Stimulated activated CD4-positive, alpha-beta T cell treated with anti-CD3 and anti-CD28 coated beads, Interleukin-12 subunit alpha, Interleukin-12 subunit beta, amount 100 ng/mL, for 48 hours (primary cell): ENCODE results near the gene OTUB2.

Experiments
- DNase-seq, 3 donors: peaks; one replicate each; pipeline ENCODE4 v3.0.0-alpha.2; 2020; ENCODE audit warnings: low read depth in 2 of 3, low spot score in 1 of 3

OTUB2 gene

GRCh38 chr14:94026173-94026888 lies at the start of gene OTUB2:
Gene OTUB2, plus strand, starts transcription at chr14:94026340. Its CDS starts 198 bp downstream, at chr14:94026538.
- DNase-seq, result peak; percentile 91 to 98 (median 96)

- DNase-seq, result no peak
Measured at GRCh38 chr14:93976477-93977057, 49.6 kb upstream of the OTUB2 start, which contains the start of gene ASB2. Gene ASB2, minus strand, starts transcription at chr14:93976570. Its CDS starts 12,031 bp downstream, at chr14:93964539.

- DNase-seq, result no peak
Measured at GRCh38 chr14:93977171-93977570, 49.0 kb upstream of the OTUB2 start.

GRCh38 chr14:93977790-93978581 lies 48.2 kb upstream of the OTUB2 start:
- DNase-seq, result peak in 2 of 3 donors; percentile 68 to 70

- no peak for DNase-seq
Measured at GRCh38 chr14:93978735-93979134, 47.4 kb upstream of the OTUB2 start.

GRCh38 chr14:93980456-93981201 lies 45.5 kb upstream of the OTUB2 start:
- no peak for DNase-seq

- no peak for DNase-seq
Measured at GRCh38 chr14:93981316-93982229, 44.6 kb upstream of the OTUB2 start.

GRCh38 chr14:93982230-93983007 lies 43.7 kb upstream of the OTUB2 start:
- DNase-seq, result no peak

GRCh38 chr14:93984070-93984469 lies 42.1 kb upstream of the OTUB2 start:
- DNase-seq, result no peak

- no peak for DNase-seq
Measured at GRCh38 chr14:93984987-93985410, 41.1 kb upstream of the OTUB2 start.

- DNase-seq, result no peak
Measured at GRCh38 chr14:93986955-93987354, 39.2 kb upstream of the OTUB2 start.

- DNase-seq, result no peak
Measured at GRCh38 chr14:93987376-93987775, 38.8 kb upstream of the OTUB2 start.

GRCh38 chr14:93987815-93988476 lies 38.2 kb upstream of the OTUB2 start:
- no peak for DNase-seq

GRCh38 chr14:93989939-93990338 lies 36.2 kb upstream of the OTUB2 start:
- no peak for DNase-seq

GRCh38 chr14:93991212-93991611 lies 34.9 kb upstream of the OTUB2 start:
- no peak for DNase-seq

- no peak for DNase-seq
Measured at GRCh38 chr14:93991649-93992048, 34.5 kb upstream of the OTUB2 start.

GRCh38 chr14:93993382-93993781 lies 32.8 kb upstream of the OTUB2 start:
- no peak for DNase-seq

GRCh38 chr14:93994919-93995682 lies 31.0 kb upstream of the OTUB2 start:
- DNase-seq, result peak; percentile 42 to 69 (median 48)
